OCI-LY7 (cell line): ENCODE data around the gene SEMA3G.

Experiments
- EZH2phosphoT487 ChIP-seq: fragments of 200-600 bp; sonication (generic); IDR thresholded peaks from 2 replicates; pipeline ENCODE4 v1.6.1; 2018; ENCODE audit warnings: low read depth, borderline replicate concordance, mild to moderate bottlenecking, mixed run types, antibody characterized with exemption, low read length, moderate library complexity, mixed read lengths
- TF ChIP-seq, protein P1 (sequence below): fragments of 200-600 bp; sonication (generic); conservative IDR thresholded peaks from 2 replicates; pipeline ENCODE4 v1.5.1; 2014; ENCODE audit warnings: mild to moderate bottlenecking, antibody characterized with exemption, low read length, moderate library complexity, mixed read lengths

- TF ChIP-seq, protein P1, sequence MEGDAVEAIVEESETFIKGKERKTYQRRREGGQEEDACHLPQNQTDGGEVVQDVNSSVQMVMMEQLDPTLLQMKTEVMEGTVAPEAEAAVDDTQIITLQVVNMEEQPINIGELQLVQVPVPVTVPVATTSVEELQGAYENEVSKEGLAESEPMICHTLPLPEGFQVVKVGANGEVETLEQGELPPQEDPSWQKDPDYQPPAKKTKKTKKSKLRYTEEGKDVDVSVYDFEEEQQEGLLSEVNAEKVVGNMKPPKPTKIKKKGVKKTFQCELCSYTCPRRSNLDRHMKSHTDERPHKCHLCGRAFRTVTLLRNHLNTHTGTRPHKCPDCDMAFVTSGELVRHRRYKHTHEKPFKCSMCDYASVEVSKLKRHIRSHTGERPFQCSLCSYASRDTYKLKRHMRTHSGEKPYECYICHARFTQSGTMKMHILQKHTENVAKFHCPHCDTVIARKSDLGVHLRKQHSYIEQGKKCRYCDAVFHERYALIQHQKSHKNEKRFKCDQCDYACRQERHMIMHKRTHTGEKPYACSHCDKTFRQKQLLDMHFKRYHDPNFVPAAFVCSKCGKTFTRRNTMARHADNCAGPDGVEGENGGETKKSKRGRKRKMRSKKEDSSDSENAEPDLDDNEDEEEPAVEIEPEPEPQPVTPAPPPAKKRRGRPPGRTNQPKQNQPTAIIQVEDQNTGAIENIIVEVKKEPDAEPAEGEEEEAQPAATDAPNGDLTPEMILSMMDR = peak; percentile 71
- TF ChIP-seq EZH2phosphoT487 = no peak
Measured at GRCh38 chr3:52481819-52482521, 37.1 kb upstream of the SEMA3G start.
